GM21367 (cell line): ENCODE data around the gene AQP11.
"Not testable (repeated sequence)": the region's sequence is repeated elsewhere in the genome, so short reads cannot be mapped to it uniquely, and the experiment has no call there.

Source experiments
- ATAC-seq: cut with Tn5 transposase; IDR thresholded peaks from one replicate; pipeline ENCODE4 v1.9.1; 2021; ENCODE audit not compliant: unreplicated experiment

Gene AQP11

GRCh38 chr11:77590194-77590782 lies 535 bp downstream of the AQP11 start:
- no peak for ATAC-seq

GRCh38 chr11:77592727-77593126 lies 3.0 kb downstream of the AQP11 start:
- ATAC-seq, result no peak

- ATAC-seq, result no peak
These were observed 4.1 kb downstream of the AQP11 start for GRCh38 chr11:77593883-77594282.

- no peak for ATAC-seq
These were observed 6.9 kb downstream of the AQP11 start for GRCh38 chr11:77596626-77597025.

- no peak for ATAC-seq
These were observed 8.4 kb downstream of the AQP11 start for GRCh38 chr11:77598195-77598594.

GRCh38 chr11:77602381-77603088 lies 12.8 kb downstream of the AQP11 start:
- ATAC-seq, result no peak

GRCh38 chr11:77604281-77604680 lies 14.5 kb downstream of the AQP11 start:
- no peak for ATAC-seq

GRCh38 chr11:77609234-77609633 lies 19.5 kb downstream of the AQP11 start:
- ATAC-seq, result no peak

GRCh38 chr11:77611921-77612320 lies 22.2 kb downstream of the AQP11 start:
- no peak for ATAC-seq

GRCh38 chr11:77617892-77618291 lies 28.1 kb downstream of the AQP11 start:
- ATAC-seq, result no peak

GRCh38 chr11:77619576-77620198 lies 29.9 kb downstream of the AQP11 start:
- ATAC-seq, result no peak

- ATAC-seq, result no peak
These were observed 40.5 kb downstream of the AQP11 start for GRCh38 chr11:77630157-77630710.

GRCh38 chr11:77633926-77634325 lies 44.2 kb downstream of the AQP11 start:
- not testable (repeated sequence) for ATAC-seq

- no peak for ATAC-seq
These were observed 47.1 kb downstream of the AQP11 start for GRCh38 chr11:77636731-77637344.

- ATAC-seq, result peak; percentile 92
These were observed 47.8 kb downstream of the AQP11 start, which contains the start of gene CLNS1A for GRCh38 chr11:77637345-77638165. Gene CLNS1A (minus strand): TSS chr11:77637794. CDS start chr11:77637714, 80 bp downstream.

GRCh38 chr11:77642228-77642627 lies 52.5 kb downstream of the AQP11 start:
- no peak for ATAC-seq

- ATAC-seq, result no peak
These were observed 55.1 kb downstream of the AQP11 start for GRCh38 chr11:77644887-77645286.

GRCh38 chr11:77647654-77648305 lies 58.0 kb downstream of the AQP11 start:
- no peak for ATAC-seq

GRCh38 chr11:77650123-77650522 lies 60.4 kb downstream of the AQP11 start:
- ATAC-seq, result no peak

GRCh38 chr11:77654770-77655434 lies 65.1 kb downstream of the AQP11 start:
- ATAC-seq, result no peak
